Astrocyte (in vitro differentiated cells and primary cell): ENCODE measurements around the gene PIK3CB.

Source experiments
- CTCF ChIP-seq: IDR thresholded peaks from 2 replicates; pipeline ENCODE4 v1.5.1; 2011; ENCODE audit warnings: low read depth, mild to moderate bottlenecking, inconsistent platforms, low read length, moderate library complexity; ENCODE audit not compliant: insufficient read depth
- EZH2 ChIP-seq: IDR thresholded peaks from 2 replicates; pipeline ENCODE4 v1.6.1; 2012; ENCODE audit warnings: mild to moderate bottlenecking, low read length, inconsistent platforms; ENCODE audit not compliant: insufficient read depth

- no peak for TF ChIP-seq CTCF
- TF ChIP-seq EZH2 = no peak
Measured at GRCh38 chr3:138827222-138827621, 7.5 kb downstream of the PIK3CB start.
